Breast epithelium (tissue), 4 donors: ENCODE results near the gene CDON. TPM values are rescaled to one million over a fixed set of nuclear protein-coding genes. Genes with fewer than 3 reads are reported as not detected.

Experiments
- DNase-seq, 2 donors: peaks; one replicate each; pipeline ENCODE4 v3.0.0-alpha.2; 2019; ENCODE audit warnings: low spot score in 2 of 2
- H3K27ac ChIP-seq, 2 donors: fragments of 200-600 bp; sonication (generic) in 1 of 2; one replicate each; pipeline ENCODE4 v1.5.1; 2016 to 2019; ENCODE audit warnings: mild to moderate bottlenecking in 1 of 2
- H3K27me3 ChIP-seq, 2 donors: fragments of 200-600 bp; sonication (generic) in 1 of 2; one replicate each; pipeline versions ENCODE4 v1.5.1 to v1.6.0; 2017 to 2019; ENCODE audit warnings: control low read depth in 1 of 2, mild to moderate bottlenecking in 1 of 2
- H3K36me3 ChIP-seq: fragments of 200-600 bp; one replicate; pipeline ENCODE4 v1.5.1; 2019
- H3K4me1 ChIP-seq, 2 donors: fragments of 200-600 bp; sonication (generic); one replicate each; pipeline ENCODE4 v1.5.1; 2016 to 2019; ENCODE audit warnings: control low read depth in 1 of 2
- H3K4me3 ChIP-seq, 3 donors: fragments of 200-600 bp; sonication (generic); 1 replicate in 2 of 3; 2 replicates in 1 of 3; pipeline ENCODE4 v1.5.1; 2016 to 2019; ENCODE audit warnings: mild to moderate bottlenecking in 3 of 3, moderate library complexity in 2 of 3
- H3K9me3 ChIP-seq, 2 donors: fragments of 200-600 bp; sonication (generic) in 1 of 2; one replicate each; pipeline ENCODE4 v1.5.1; 2016 to 2019; ENCODE audit warnings: control low read depth in 1 of 2
- POLR2A ChIP-seq: fragments of 450-650 bp; IDR thresholded peaks from one replicate; pipeline ENCODE4 v1.6.1; 2016; ENCODE audit warnings: antibody characterized with exemption, mild to moderate bottlenecking, moderate library complexity
- POLR2AphosphoS5 ChIP-seq, 3 donors: sonication (generic); formaldehyde crosslinking; IDR thresholded peaks; one replicate each; pipeline ENCODE4 v1.6.1; 2017; ENCODE audit warnings: antibody characterized with exemption in 3 of 3
- intact Hi-C: fragments of 100-400 bp; cut with DNase I; formaldehyde crosslinking; loops from one replicate; pipeline ENCODE4 v1.15.1; 2023; ENCODE audit warnings: low total_unique reads
- total RNA-seq, 3 donors: library from RNA; depleted of rRNA; stranded (reverse); fragments of >200 nt; gene quantifications; one replicate each; pipeline ENCODE4 v1.1.0, GENCODE V29; 2016
- TF ChIP-seq, protein P1 (sequence below), 3 donors: fragments of 450-650 bp; IDR thresholded peaks; one replicate each; pipeline ENCODE4 v1.5.1; 2016 to 2017; ENCODE audit warnings: antibody characterized with exemption in 3 of 3, mild to moderate bottlenecking in 3 of 3, moderate library complexity in 3 of 3

CDON gene
- total RNA-seq, 3 donors from 2014 or later: 14.9 to 29.3 (median 26.5) TPM

DNA sequence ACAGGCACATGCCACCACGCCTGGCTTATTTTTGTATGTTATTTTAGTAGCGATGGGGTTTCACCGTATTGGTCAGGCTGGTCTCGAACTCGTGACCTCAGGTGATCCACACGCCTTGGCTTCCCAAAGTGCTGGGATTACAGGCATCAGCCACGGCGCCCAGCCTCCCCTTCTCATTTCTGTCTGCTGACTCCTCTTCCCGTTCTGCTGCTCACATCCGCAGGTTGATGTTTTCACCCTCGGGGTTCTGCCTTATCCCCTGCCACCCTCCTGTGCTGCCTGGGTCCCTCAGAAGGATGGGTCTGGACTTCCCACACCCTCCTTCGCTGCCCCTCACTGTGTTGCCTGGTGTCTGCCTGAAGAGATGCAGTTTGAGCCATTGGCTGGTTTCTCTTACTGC, 136.0 kb downstream of the CDON start:
- no peaks in the 10 kb centered on the region for H3K27me3 ChIP-seq
- no peak for TF ChIP-seq POLR2A
- no peak for TF ChIP-seq POLR2AphosphoS5 (IDR thresholded peaks at IDR 0.05)
- TF ChIP-seq, protein P1, sequence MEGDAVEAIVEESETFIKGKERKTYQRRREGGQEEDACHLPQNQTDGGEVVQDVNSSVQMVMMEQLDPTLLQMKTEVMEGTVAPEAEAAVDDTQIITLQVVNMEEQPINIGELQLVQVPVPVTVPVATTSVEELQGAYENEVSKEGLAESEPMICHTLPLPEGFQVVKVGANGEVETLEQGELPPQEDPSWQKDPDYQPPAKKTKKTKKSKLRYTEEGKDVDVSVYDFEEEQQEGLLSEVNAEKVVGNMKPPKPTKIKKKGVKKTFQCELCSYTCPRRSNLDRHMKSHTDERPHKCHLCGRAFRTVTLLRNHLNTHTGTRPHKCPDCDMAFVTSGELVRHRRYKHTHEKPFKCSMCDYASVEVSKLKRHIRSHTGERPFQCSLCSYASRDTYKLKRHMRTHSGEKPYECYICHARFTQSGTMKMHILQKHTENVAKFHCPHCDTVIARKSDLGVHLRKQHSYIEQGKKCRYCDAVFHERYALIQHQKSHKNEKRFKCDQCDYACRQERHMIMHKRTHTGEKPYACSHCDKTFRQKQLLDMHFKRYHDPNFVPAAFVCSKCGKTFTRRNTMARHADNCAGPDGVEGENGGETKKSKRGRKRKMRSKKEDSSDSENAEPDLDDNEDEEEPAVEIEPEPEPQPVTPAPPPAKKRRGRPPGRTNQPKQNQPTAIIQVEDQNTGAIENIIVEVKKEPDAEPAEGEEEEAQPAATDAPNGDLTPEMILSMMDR (IDR thresholded peaks at IDR 0.05): no peak
- DNase-seq: no peak
- no peaks in the 10 kb centered on the region for H3K9me3 ChIP-seq
- H3K4me1 ChIP-seq: no peaks in the 10 kb centered on the region
- no peaks in the 10 kb centered on the region for H3K36me3 ChIP-seq
- intact Hi-C loops: no loop called here
- H3K27ac ChIP-seq: no peak overlapping the region
- no peak overlapping the region for H3K4me3 ChIP-seq

DNA sequence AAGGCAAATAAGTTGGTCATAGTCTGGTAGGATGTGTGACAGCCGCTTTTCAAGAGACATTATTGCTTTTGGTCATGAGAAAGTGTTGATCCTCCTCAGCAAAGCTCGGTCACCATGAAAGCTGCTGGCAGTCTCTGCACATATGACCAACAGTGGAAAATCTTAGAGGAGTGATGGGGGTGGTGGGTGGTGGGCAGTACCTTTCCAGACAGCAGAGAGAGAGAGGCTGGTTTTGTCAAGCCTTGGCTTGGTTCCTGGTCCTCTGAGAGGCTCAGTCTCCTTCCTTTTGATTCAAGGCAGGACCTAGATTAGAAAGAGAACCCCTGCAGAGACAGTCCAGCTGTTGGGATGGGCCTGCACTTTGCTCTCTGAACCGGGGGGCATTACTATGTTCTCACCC, 136.9 kb downstream of the CDON start:
- Histone ChIP-seq H3K9me3 (no peaks in the 10 kb centered on the region), H3K4me3 (no peak overlapping the region), H3K27me3 (no peaks in the 10 kb centered on the region), H3K36me3 (no peaks in the 10 kb centered on the region), H3K4me1 (no peaks in the 10 kb centered on the region), H3K27ac (no peak overlapping the region)
- DNase-seq: no peak
- intact Hi-C loops: no loop called here
- TF ChIP-seq POLR2AphosphoS5 (IDR thresholded peaks at IDR 0.05) (no peak), POLR2A (no peak)
- TF ChIP-seq, protein P1 (IDR thresholded peaks at IDR 0.05): no peak

DNA sequence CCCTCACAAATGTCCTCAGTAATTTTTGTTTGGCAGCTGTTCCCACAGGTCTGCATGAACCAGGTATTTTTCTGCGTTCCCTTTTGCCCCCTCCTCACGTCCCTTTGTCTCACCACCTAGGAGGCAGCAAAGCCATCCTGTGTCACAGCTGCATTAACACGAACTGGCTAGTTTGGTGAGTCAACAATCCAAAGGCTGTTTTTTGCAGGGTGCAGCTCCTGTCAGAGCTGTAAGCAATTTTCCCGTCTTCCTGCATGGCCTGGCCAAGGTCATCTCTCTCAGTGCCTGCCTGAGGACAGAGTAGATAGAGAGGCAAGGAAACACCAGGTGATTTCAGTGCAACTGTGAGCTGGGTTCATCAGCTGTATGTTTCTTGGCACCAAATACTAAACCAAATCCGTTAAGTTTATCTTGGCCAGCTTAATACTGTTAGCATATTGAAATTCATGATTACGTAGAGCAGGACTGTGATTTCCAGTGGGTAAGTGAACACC, 137.4 kb downstream of the CDON start:
- H3K4me3 ChIP-seq: no peak overlapping the region
- DNase-seq: no peak
- intact Hi-C loops: no loop called here
- no peaks in the 10 kb centered on the region for H3K36me3 ChIP-seq
- no peaks in the 10 kb centered on the region for H3K27me3 ChIP-seq
- no peaks in the 10 kb centered on the region for H3K4me1 ChIP-seq
- H3K9me3 ChIP-seq: no peaks in the 10 kb centered on the region
- no peak overlapping the region for H3K27ac ChIP-seq
- TF ChIP-seq POLR2AphosphoS5 (IDR thresholded peaks at IDR 0.05): no peak
- TF ChIP-seq, protein P1 (IDR thresholded peaks at IDR 0.05): no peak
- no peak for TF ChIP-seq POLR2A

DNA sequence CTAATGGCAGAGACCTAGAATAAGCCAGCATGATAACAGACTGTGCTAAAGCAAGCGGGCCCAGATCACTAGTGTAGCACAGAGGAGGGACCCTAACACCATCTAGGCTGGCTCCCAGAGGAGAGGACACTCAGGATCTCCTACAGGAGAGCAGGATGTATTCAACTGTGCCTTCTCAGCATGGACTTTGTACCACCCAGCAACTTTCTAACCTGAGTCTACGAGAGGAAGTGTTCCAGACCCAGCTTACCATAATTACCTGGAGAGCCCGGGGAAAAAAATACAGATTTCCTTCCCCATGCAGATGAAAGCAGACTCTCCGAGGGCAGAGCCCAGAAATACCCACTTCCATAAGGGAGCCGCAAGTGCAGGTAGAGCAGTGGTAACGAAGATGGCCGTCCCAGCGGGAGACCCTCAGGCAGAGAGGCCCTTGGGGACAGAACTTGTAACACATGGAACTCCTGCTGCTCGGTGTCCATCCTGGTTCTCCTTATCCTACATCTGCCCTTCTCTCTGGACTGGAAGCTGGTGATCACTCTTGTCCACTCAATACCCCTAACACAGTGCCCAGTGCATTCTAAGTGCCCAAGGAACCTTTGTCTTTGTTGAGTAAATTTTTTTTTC, 138.2 kb downstream of the CDON start:
- no peak overlapping the region for H3K27ac ChIP-seq
- no peak for DNase-seq
- TF ChIP-seq POLR2AphosphoS5 (IDR thresholded peaks at IDR 0.05): no peak
- no peak for TF ChIP-seq POLR2A
- TF ChIP-seq, protein P1 (IDR thresholded peaks at IDR 0.05): no peak
- H3K27me3 ChIP-seq: no peaks in the 10 kb centered on the region
- intact Hi-C loops: no loop called here
- no peaks in the 10 kb centered on the region for H3K9me3 ChIP-seq
- H3K4me1 ChIP-seq: no peaks in the 10 kb centered on the region
- H3K4me3 ChIP-seq: no peak overlapping the region
- no peaks in the 10 kb centered on the region for H3K36me3 ChIP-seq

DNA sequence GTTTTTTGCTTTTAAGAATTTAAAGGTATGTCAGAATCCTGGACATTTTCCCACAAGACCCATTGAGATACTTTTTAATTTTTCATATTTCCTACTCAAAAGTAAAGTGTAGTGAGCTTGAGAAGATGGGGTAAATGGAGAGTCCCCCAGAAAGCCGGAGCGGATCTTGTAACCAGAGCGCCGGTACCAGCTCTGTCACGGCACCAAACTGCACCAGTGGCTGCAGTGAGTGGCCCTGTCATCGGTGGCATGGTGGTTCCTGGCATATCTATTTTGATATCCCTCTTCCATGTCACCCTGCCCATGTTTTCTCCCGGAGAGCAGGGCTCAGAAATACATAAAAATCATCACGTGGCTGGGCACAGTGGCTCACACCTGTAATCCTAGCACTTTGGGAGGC, 139.0 kb downstream of the CDON start:
- Histone ChIP-seq H3K9me3 (no peaks in the 10 kb centered on the region), H3K36me3 (no peaks in the 10 kb centered on the region), H3K4me3 (no peak overlapping the region), H3K27ac (no peak overlapping the region), H3K4me1 (no peaks in the 10 kb centered on the region), H3K27me3 (no peaks in the 10 kb centered on the region)
- intact Hi-C loops: no loop called here
- TF ChIP-seq, protein P1 (IDR thresholded peaks at IDR 0.05): no peak
- TF ChIP-seq POLR2A (no peak), POLR2AphosphoS5 (IDR thresholded peaks at IDR 0.05) (no peak)
- no peak for DNase-seq
